Astrocyte (in vitro differentiated cells and primary cell): Measurements from ENCODE around the gene ZRANB2.

Experiments
- CTCF ChIP-seq: IDR thresholded peaks from 2 replicates; pipeline ENCODE4 v1.5.1; 2011; ENCODE audit warnings: low read depth, mild to moderate bottlenecking, inconsistent platforms, low read length, moderate library complexity; ENCODE audit not compliant: insufficient read depth
- EZH2 ChIP-seq: IDR thresholded peaks from 2 replicates; pipeline ENCODE4 v1.6.1; 2012; ENCODE audit warnings: mild to moderate bottlenecking, low read length, inconsistent platforms; ENCODE audit not compliant: insufficient read depth

GRCh38 chr1:71106658-71107322, 26.0 kb upstream of the ZRANB2 start:
- TF ChIP-seq EZH2, result no peak
- no peak for TF ChIP-seq CTCF
